Omental fat pad (tissue), 4 donors: ENCODE measurements around the gene IREB2. TPM values are rescaled to one million over a fixed set of nuclear protein-coding genes. Genes with fewer than 3 reads are reported as not detected.

ENCODE experiments used
- ATAC-seq: fragments of 150-250 bp; one replicate; pipeline ENCODE4 v1.9.1; 2016; ENCODE audit warnings: mild to moderate bottlenecking, moderate library complexity; ENCODE audit not compliant: low FRiP score
- DNase-seq: peaks from one replicate; pipeline ENCODE4 v3.0.0-alpha.2; 2019; ENCODE audit warnings: low spot score
- CTCF ChIP-seq, 3 donors: fragments of 450-650 bp; IDR thresholded peaks; one replicate each; pipeline ENCODE4 v1.5.1; 2016 to 2017; ENCODE audit warnings: antibody characterized with exemption in 3 of 3, mild to moderate bottlenecking in 3 of 3, moderate library complexity in 2 of 3
- total RNA-seq, 4 donors: library from RNA; depleted of rRNA; stranded (reverse); fragments of >200 nt; gene quantifications; one replicate each; pipeline ENCODE4 v1.1.0, GENCODE V29; 2016

IREB2 gene
- total RNA-seq, 4 donors from 2014 or later: 24.0 to 46.5 (median 33.2) TPM

GRCh38 chr15:78422571-78423340 lies 15.3 kb upstream of the IREB2 start:
- peak in 1 of 3 donors; percentile 29 for TF ChIP-seq CTCF (IDR thresholded peaks at IDR 0.05)
- ATAC-seq (peak; percentile 43), DNase-seq (peak; percentile 27)

DNA sequence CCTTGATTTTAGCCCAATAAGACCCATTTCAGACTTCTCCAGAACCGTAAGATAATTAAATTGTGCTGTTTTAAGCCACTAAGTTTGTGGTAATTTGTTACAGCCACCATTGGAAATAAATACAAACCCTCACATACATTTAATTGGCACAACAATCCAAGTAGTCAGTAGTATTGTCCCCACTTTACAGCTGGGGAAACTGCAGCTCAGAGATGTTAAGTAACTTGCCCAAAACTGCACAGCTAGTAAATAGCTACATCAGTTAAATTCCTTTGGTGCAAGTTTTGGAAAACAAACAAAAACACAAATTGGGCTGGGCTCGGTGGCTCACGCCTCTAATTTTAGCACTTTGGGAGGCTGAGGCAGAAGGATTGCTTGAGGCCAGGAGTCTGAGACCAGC lies 13.3 kb upstream of the IREB2 start:
- ATAC-seq (no peak), DNase-seq (no peak)

GRCh38 chr15:78425643-78426042 lies 12.4 kb upstream of the IREB2 start:
- ATAC-seq (no peak), DNase-seq (no peak)
- no peak for TF ChIP-seq CTCF (IDR thresholded peaks at IDR 0.05)

More for the DNA sequence above, 13.3 kb upstream of the IREB2 start:
- TF ChIP-seq CTCF (IDR thresholded peaks at IDR 0.05): no peak

- no peak for TF ChIP-seq CTCF (IDR thresholded peaks at IDR 0.05)
- no peak for ATAC-seq
These were observed 11.7 kb upstream of the IREB2 start for GRCh38 chr15:78426300-78426699.

DNA sequence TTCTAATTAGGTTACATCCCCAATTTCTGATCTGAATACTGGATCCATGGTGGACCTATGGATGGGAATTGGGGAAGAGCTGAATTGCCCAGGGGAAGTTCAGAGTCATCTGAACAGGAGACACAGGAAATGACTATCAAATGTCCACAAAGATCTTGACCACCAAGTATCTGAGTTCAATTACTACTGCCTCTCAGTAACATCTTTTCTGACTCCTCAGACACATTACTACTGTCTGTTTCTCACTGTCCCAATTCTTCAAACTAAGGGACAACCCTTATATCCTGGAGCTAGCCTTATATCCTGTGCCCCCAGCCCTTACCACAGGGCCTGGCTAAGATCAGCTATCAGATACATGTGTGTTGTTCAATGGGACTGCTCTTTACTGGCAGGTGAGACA lies 10.1 kb upstream of the IREB2 start:
- no peak for TF ChIP-seq CTCF (IDR thresholded peaks at IDR 0.05)
- ATAC-seq (no peak), DNase-seq (no peak)

More at GRCh38 chr15:78426300-78426699, 11.7 kb upstream of the IREB2 start:
- DNase-seq: no peak

DNA sequence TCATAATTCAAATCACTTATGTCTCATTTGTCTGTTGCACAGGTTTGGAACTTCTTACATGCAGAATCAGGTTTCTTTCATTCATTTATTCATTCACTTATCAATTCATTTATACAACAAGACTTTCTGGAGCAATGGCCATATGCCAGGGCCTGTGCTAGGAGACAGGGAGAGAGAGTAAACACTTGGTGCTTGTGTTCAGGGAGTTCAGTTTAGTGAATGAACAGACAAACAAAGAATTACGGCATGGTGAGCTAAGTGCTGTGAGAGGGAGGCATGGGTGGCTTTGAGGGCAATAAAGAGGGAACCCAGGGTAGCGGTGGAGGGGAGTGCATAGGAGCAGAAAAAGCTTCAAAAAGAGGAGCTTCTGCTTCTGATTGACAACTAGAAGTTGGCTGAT lies 8.5 kb upstream of the IREB2 start:
- ATAC-seq (no peak), DNase-seq (no peak)

More for the DNA sequence above, 8.5 kb upstream of the IREB2 start:
- no peak for TF ChIP-seq CTCF (IDR thresholded peaks at IDR 0.05)
